GM12878 (cell line): Measurements from ENCODE around the gene SERPINB4. TPM values are rescaled to one million over a fixed set of nuclear protein-coding genes. Genes with fewer than 3 reads are reported as not detected.

ENCODE experiments used
- ATAC-seq: fragments of 200-7000 bp; cut with Tn5 transposase; 3 replicates; pipeline ENCODE4 v1.9.1; 2020; ENCODE audit warnings: mild to moderate bottlenecking, moderate library complexity
- BruUV-seq: library from RNA; stranded (reverse); fragments of 400-500 nt; replicated peaks from 2 replicates; lab custom pipeline; 2021; lab: Mats Ljungman, UMichigan
- CTCF ChIA-PET: fragments of 300-600 bp; sonication (Branson Sonifier 250); formaldehyde crosslinking; extraction: SDS; loops from one replicate; lab custom pipeline; 2021; ENCODE audit warnings: inconsistent platforms; lab: Yijun Ruan, JAX
- POLR2A ChIA-PET: fragments of 350-600 bp; formaldehyde crosslinking; extraction: SDS; loops from one replicate; lab custom pipeline; 2021; ENCODE audit warnings: inconsistent platforms; lab: Charles Lee
- RAD21 ChIA-PET: fragments of 300-600 bp; sonication (Branson Sonifier 250); formaldehyde crosslinking; loops from one replicate; lab custom pipeline; 2023; ENCODE audit warnings: antibody characterized with exemption; ENCODE audit not compliant: unreplicated experiment; lab: Charles Lee
- SMC1A ChIA-PET: fragments of 300-600 bp; sonication (Branson Sonifier 250); formaldehyde crosslinking; loops from one replicate; lab custom pipeline; 2023; ENCODE audit not compliant: unreplicated experiment, uncharacterized antibody; lab: Charles Lee
- DNase-seq: peaks from one replicate; pipeline ENCODE4 v3.0.0-alpha.2; 2011; ENCODE audit warnings: low read depth, low spot score
- FAIRE-seq: peaks from 3 replicates; lab custom pipeline; 2011; peaks lifted over from hg19 to GRCh38; lab: Jason Lieb, UNC
- H2AFZ ChIP-seq: 2 replicates; pipeline ENCODE4 v1.6.0; 2011; ENCODE audit warnings: low read depth, low read length, control low read depth; ENCODE audit not compliant: control insufficient read depth
- H3K27ac ChIP-seq: 2 replicates; pipeline ENCODE4 v1.5.1; 2011; ENCODE audit warnings: control low read depth; ENCODE audit not compliant: control insufficient read depth, insufficient read depth
- H3K27me3 ChIP-seq, 2 experiments: replicated peaks in 1 of 2; 2 replicates each; pipeline versions ENCODE4 v1.6.0 to v1.6.1; 2011; ENCODE audit warnings: low read length in 1 of 2; ENCODE audit not compliant: control insufficient read depth in 2 of 2, insufficient read depth in 2 of 2
- H3K36me3 ChIP-seq, 2 experiments: 2 replicates each; pipeline ENCODE4 v1.5.1; 2011; ENCODE audit warnings: low read length in 1 of 2; ENCODE audit not compliant: control insufficient read depth in 2 of 2, insufficient read depth in 2 of 2
- H3K4me1 ChIP-seq: 2 replicates; pipeline ENCODE4 v1.6.1; 2011; ENCODE audit warnings: mild to moderate bottlenecking, low read length, moderate library complexity, mixed read lengths; ENCODE audit not compliant: control insufficient read depth, insufficient read depth
- H3K4me2 ChIP-seq: 2 replicates; pipeline ENCODE4 v1.6.0; 2011; ENCODE audit warnings: control low read depth; ENCODE audit not compliant: control insufficient read depth, insufficient read depth
- H3K4me3 ChIP-seq: fragments of 200-600 bp; sonication (generic); 2 replicates; pipeline ENCODE4 v1.5.1; 2016
- H3K79me2 ChIP-seq: 2 replicates; pipeline ENCODE4 v1.6.0; 2011; ENCODE audit warnings: low read length; ENCODE audit not compliant: control insufficient read depth, insufficient read depth
- H3K9ac ChIP-seq: 2 replicates; pipeline ENCODE4 v1.8.0; 2011; ENCODE audit warnings: low read length, control low read depth, mixed read lengths; ENCODE audit not compliant: control insufficient read depth, insufficient read depth
- H3K9me3 ChIP-seq: replicated peaks from 3 replicates; pipeline ENCODE4 v1.5.1; 2011; ENCODE audit warnings: mild to moderate bottlenecking, low read length; ENCODE audit not compliant: control insufficient read depth, insufficient read depth
- H4K20me1 ChIP-seq: 2 replicates; pipeline ENCODE4 v1.6.0; 2011; ENCODE audit not compliant: control insufficient read depth, insufficient read depth
- CBFB ChIP-seq: IDR thresholded peaks from 2 replicates; pipeline ENCODE4 v1.6.1; 2016; ENCODE audit warnings: antibody characterized with exemption, low read depth
- CHD4 ChIP-seq: fragments of 200-600 bp; sonication (generic); IDR thresholded peaks from 2 replicates; pipeline ENCODE4 v1.6.1; 2016; ENCODE audit warnings: mild to moderate bottlenecking
- TARDBP ChIP-seq: IDR thresholded peaks from 2 replicates; pipeline ENCODE4 v1.6.1; 2016; ENCODE audit warnings: borderline replicate concordance
- ZNF384 ChIP-seq: IDR thresholded peaks from 2 replicates; pipeline ENCODE4 v1.6.1; 2012; ENCODE audit warnings: low read depth, mild to moderate bottlenecking, low read length, improper control_type of control experiment, borderline replicate concordance
- WGBS: methylation state at CpG from one replicate; pipeline ENCODE4 v1.1.6; 2016; ENCODE audit warnings: low lambda C conversion rate; ENCODE audit not compliant: insufficient replicate concordance, insufficient coverage; ENCODE audit errors: missing lambda C conversion rate; 5-methylcytosine and 5-hydroxymethylcytosine counted together
- in situ Hi-C: fragments of 300-500 bp; cut with MboI; formaldehyde crosslinking; loops from 9 replicates; pipeline ENCODE4 v1.14.3; 2018; ENCODE audit warnings: mixed read lengths
- intact Hi-C: fragments of 100-400 bp; cut with micrococcal nuclease; formaldehyde crosslinking; loops from one replicate; pipeline ENCODE4 v1.14.2; 2022; ENCODE audit not compliant: unreplicated experiment
- polyA plus RNA-seq, 11 experiments: library from polyadenylated mRNA; depleted of rRNA in 4 of 11; unstranded in 6 of 11; stranded (reverse) in 5 of 11; fragments of >200 nt; fragmentation: Nextera tagmentation in 4 of 11; fragmentation: Illumina TruSeq in 1 of 11; extraction: Ambion mirVana in 4 of 11; extraction: Trizol in 1 of 11; gene quantifications; 1 replicate in 1 of 11; 2 replicates in 10 of 11; pipeline versions ENCODE4 v1.2.1 to v1.2.3, GENCODE V29; 2011 to 2016; ENCODE audit warnings: inconsistent platforms in 2 of 11, missing spikeins in 2 of 11, low read depth in 1 of 11
- total RNA-seq, 4 experiments: library from RNA; depleted of rRNA in 3 of 4; stranded (reverse); fragments of >200 nt in 3 of 4; fragmentation: Illumina TruSeq in 1 of 4; extraction: Trizol in 1 of 4; gene quantifications; 2 replicates each; pipeline versions ENCODE4 v1.2.1 to v1.2.3, GENCODE V29; 2013 to 2021
- TF ChIP-seq, protein P1 (sequence below): fragments of 450-650 bp; IDR thresholded peaks from 2 replicates; pipeline ENCODE4 v1.6.1; 2018; ENCODE audit warnings: borderline replicate concordance, mild to moderate bottlenecking; ENCODE audit not compliant: partially characterized antibody

SERPINB4 gene
- total and polyA plus RNA-seq, 10 of the 15 experiments (the other 5 are each of a cell fraction or from before 2014, with no cell fraction given) = not detected

DNA sequence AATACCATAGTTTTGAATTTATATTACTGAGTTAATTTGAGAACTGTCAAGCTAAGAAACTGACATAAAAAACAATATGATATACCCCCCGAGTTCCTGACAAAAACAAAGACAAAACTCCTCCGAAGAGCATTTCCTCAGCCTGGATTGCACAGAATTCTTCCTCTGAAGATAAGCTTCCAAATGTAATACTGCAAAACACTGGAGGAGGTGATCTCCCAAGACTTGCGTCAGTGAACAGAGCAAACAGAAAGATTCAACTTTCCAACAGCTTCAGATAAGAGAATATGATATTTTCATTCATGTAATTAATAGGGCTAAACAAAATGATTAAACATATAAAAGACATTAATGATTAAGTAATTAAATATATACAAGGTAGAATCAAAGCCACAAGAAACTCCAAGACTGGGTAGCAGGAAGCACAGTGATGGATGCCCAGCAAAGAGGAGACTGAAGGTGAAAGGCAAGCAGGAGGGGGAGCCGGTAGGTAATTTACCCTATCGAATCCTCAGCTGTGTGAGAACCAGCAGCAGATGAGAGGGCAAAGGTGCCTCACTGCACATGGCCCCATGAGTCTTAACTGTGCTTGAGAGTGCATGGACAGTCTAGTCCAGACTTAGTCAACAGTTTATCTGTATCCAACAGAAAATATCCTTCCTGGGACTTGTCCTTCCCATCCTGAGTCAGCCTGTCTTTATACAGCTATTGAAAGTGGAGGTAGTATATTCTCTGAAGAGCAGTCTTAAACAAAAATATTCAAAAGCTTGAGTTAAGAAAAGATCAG is 36.0 kb upstream of the SERPINB4 start:
- ChIA-PET SMC1A (interaction anchor here (1.3 kb wide), 1 partner anchor 162 kb away, joined by 3 read pairs; no protein-coding TSS in a partner anchor), POLR2A (no interaction called here), RAD21 (interaction anchor here (0.9 kb wide), 1 partner anchor 256 kb away, joined by 3 read pairs; no protein-coding TSS in a partner anchor), CTCF (interaction anchor here (1.0 to 1.3 kb wide), 2 partner anchors 162 to 315 kb away, joined by 3 read pairs; no protein-coding TSS in a partner anchor)
- H3K4me2 ChIP-seq = no peak overlapping the region
- no peaks in the 10 kb centered on the region for H4K20me1 ChIP-seq
- H3K27me3 ChIP-seq = no peaks in the 10 kb centered on the region
- DNase-seq = no peak
- H2AFZ ChIP-seq = no peak overlapping the region
- no peak for FAIRE-seq
- H3K4me3 ChIP-seq = no peak overlapping the region
- H3K79me2 ChIP-seq = no peaks in the 10 kb centered on the region
- no peak for ATAC-seq
- WGBS = 28% methylated on average over 5 of the region's 5 CpGs
- TF ChIP-seq, protein P1, sequence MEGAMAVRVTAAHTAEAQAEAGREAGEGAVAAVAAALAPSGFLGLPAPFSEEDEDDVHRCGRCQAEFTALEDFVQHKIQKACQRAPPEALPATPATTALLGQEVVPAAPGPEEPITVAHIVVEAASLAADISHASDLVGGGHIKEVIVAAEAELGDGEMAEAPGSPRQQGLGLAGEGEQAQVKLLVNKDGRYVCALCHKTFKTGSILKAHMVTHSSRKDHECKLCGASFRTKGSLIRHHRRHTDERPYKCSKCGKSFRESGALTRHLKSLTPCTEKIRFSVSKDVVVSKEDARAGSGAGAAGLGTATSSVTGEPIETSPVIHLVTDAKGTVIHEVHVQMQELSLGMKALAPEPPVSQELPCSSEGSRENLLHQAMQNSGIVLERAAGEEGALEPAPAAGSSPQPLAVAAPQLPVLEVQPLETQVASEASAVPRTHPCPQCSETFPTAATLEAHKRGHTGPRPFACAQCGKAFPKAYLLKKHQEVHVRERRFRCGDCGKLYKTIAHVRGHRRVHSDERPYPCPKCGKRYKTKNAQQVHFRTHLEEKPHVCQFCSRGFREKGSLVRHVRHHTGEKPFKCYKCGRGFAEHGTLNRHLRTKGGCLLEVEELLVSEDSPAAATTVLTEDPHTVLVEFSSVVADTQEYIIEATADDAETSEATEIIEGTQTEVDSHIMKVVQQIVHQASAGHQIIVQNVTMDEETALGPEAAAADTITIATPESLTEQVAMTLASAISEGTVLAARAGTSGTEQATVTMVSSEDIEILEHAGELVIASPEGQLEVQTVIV = no peak
- TF ChIP-seq ZNF384 (no peak), CBFB (no peak), CHD4 (no peak), TARDBP (no peak)
- H3K9ac ChIP-seq = no peak overlapping the region
- BruUV-seq = no TSS peak
- no peaks in the 10 kb centered on the region for H3K36me3 ChIP-seq
- in situ Hi-C loops = loop anchor here (10.0 kb wide), 1 partner anchor 155 kb away; no protein-coding TSS in a partner anchor
- H3K27ac ChIP-seq = no peak overlapping the region
- intact Hi-C loops = loop anchor here (10.0 kb wide), 1 partner anchor 165 kb away; no protein-coding TSS in a partner anchor
- no peaks in the 10 kb centered on the region for H3K4me1 ChIP-seq
- no peaks in the 10 kb centered on the region for H3K9me3 ChIP-seq
